ENCODE data around the gene S1PR2.
A peak's percentile ranks its signal among the peaks of the same experiment; 100 is the strongest.

DNA sequence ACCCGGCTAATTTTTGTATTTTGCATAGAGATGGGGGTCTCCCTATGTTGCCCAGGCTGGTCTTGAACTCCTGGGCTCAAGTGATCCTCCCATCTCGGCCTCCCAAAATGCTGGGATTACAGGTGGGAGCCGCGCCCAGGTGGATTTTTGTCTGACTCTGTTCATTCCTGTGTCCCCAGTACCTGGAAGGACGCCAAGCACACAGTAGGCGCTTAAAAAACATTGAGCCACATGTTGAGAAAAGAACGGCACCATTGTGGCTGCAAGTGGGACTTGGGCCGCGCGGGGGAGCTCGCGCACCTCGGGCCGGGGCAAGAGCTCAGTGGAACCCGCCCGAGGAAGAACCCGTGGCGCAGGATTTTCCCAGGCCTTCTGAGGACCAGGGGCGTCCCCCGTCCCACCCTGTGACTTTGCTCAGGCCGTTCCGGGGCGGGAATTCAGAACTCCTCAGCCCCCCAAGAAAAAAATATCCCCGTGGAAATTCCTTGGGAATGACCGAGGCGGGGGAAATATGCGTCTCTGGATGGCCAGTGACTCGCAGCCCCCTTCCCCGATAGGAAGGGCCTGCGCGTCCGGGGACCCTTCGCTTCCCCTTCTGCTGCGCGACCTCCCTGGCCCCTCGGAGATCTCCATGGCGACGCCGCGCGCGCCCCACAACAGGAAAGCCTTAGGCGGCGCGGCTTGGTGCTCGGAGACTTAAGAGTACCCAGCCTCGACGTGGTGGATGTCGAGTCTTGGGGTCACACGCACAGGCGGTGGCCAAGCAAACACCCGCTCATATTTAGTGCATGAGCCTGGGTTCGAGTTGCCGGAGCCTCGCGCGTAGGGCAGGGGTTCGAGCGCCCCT, 38.4 kb upstream of the S1PR2 start:
- TF ChIP-seq TAF1 (conservative IDR thresholded peaks at IDR 0.05) (no peak), EGR1 (IDR thresholded peaks at IDR 0.05; ENCODE audit: low read depth in 2 of 2) (no peak), CTCF (IDR thresholded peaks at IDR 0.05; ENCODE audit: low read depth, low read length, missing input control) (peak; percentile 89), RAD21 (IDR thresholded peaks at IDR 0.05) (peak; percentile 95 to 97), ZBTB33 (IDR thresholded peaks at IDR 0.05) (no peak), FOXA1 (IDR thresholded peaks at IDR 0.05) (no peak)
- TF ChIP-seq, protein P1, sequence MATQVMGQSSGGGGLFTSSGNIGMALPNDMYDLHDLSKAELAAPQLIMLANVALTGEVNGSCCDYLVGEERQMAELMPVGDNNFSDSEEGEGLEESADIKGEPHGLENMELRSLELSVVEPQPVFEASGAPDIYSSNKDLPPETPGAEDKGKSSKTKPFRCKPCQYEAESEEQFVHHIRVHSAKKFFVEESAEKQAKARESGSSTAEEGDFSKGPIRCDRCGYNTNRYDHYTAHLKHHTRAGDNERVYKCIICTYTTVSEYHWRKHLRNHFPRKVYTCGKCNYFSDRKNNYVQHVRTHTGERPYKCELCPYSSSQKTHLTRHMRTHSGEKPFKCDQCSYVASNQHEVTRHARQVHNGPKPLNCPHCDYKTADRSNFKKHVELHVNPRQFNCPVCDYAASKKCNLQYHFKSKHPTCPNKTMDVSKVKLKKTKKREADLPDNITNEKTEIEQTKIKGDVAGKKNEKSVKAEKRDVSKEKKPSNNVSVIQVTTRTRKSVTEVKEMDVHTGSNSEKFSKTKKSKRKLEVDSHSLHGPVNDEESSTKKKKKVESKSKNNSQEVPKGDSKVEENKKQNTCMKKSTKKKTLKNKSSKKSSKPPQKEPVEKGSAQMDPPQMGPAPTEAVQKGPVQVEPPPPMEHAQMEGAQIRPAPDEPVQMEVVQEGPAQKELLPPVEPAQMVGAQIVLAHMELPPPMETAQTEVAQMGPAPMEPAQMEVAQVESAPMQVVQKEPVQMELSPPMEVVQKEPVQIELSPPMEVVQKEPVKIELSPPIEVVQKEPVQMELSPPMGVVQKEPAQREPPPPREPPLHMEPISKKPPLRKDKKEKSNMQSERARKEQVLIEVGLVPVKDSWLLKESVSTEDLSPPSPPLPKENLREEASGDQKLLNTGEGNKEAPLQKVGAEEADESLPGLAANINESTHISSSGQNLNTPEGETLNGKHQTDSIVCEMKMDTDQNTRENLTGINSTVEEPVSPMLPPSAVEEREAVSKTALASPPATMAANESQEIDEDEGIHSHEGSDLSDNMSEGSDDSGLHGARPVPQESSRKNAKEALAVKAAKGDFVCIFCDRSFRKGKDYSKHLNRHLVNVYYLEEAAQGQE (IDR thresholded peaks at IDR 0.05): no peak
- TF ChIP-seq, protein P2, sequence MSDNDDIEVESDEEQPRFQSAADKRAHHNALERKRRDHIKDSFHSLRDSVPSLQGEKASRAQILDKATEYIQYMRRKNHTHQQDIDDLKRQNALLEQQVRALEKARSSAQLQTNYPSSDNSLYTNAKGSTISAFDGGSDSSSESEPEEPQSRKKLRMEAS (IDR thresholded peaks at IDR 0.05): no peak
